Cerebellar nuclear complex (tissue), 1 donor: ENCODE data around the gene NWD2.
"Not testable (repeated sequence)": the region's sequence is repeated elsewhere in the genome, so short reads cannot be mapped to it uniquely, and the experiment has no call there.

Experiments
- DNase-seq, 2 experiments: peaks; one replicate each; lab custom pipeline; 2025; lab: John Stamatoyannopoulos, UW

The NWD2 gene

GRCh38 chr4:37244583-37245390 is at the start of gene NWD2:
NWD2 (plus strand) TSS chr4:37244743; CDS start chr4:37245068, 325 bp downstream.
- DNase-seq, result no peak

- no peak for DNase-seq
Measured at GRCh38 chr4:37197899-37198298, 46.6 kb upstream of the NWD2 start.

GRCh38 chr4:37204740-37205139 is 39.8 kb upstream of the NWD2 start:
- not testable (repeated sequence) for DNase-seq

- DNase-seq, result no peak
Measured at GRCh38 chr4:37216209-37216608, 28.3 kb upstream of the NWD2 start.

GRCh38 chr4:37219242-37219641 is 25.3 kb upstream of the NWD2 start:
- DNase-seq, result no peak

- no peak for DNase-seq
Measured at GRCh38 chr4:37219990-37220389, 24.6 kb upstream of the NWD2 start.

- DNase-seq, result no peak
Measured at GRCh38 chr4:37220685-37221084, 23.9 kb upstream of the NWD2 start.

GRCh38 chr4:37223732-37224131 is 20.8 kb upstream of the NWD2 start:
- DNase-seq, result no peak

GRCh38 chr4:37224854-37225253 is 19.7 kb upstream of the NWD2 start:
- no peak for DNase-seq

- no peak for DNase-seq
Measured at GRCh38 chr4:37225778-37226177, 18.8 kb upstream of the NWD2 start.

GRCh38 chr4:37232315-37232714 is 12.2 kb upstream of the NWD2 start:
- no peak for DNase-seq

- no peak for DNase-seq
Measured at GRCh38 chr4:37236165-37236564, 8.4 kb upstream of the NWD2 start.

GRCh38 chr4:37241647-37242046 is 2.9 kb upstream of the NWD2 start:
- no peak for DNase-seq

- no peak for DNase-seq
Measured at GRCh38 chr4:37243051-37243450, 1.5 kb upstream of the NWD2 start.

- no peak for DNase-seq
Measured at GRCh38 chr4:37243722-37244582, 591 bp upstream of the NWD2 start.

GRCh38 chr4:37245391-37245954 is 930 bp downstream of the NWD2 start:
- DNase-seq, result no peak

GRCh38 chr4:37246891-37247290 is 2.3 kb downstream of the NWD2 start:
- DNase-seq, result no peak

GRCh38 chr4:37258221-37258620 is 13.7 kb downstream of the NWD2 start:
- no peak for DNase-seq

GRCh38 chr4:37268319-37268718 is 23.8 kb downstream of the NWD2 start:
- DNase-seq, result no peak

- DNase-seq, result no peak
Measured at GRCh38 chr4:37279121-37279520, 34.6 kb downstream of the NWD2 start.

- DNase-seq, result no peak
Measured at GRCh38 chr4:37279894-37280592, 35.5 kb downstream of the NWD2 start.

- DNase-seq, result no peak
Measured at GRCh38 chr4:37299468-37299867, 54.9 kb downstream of the NWD2 start.
